ENCODE measurements around the gene KLF7.

KLF7 gene

GRCh38 chr2:207153266-207153975, 12.3 kb downstream of the KLF7 start:
- in situ Hi-C loops (cut with HindIII; ENCODE audit: low pct_unique_long_range_greater_than_20kb, low sequenced_read_pairs) = no loop called here
- DNase-seq (ENCODE audit: low read depth in 1 of 2, low spot score in 1 of 2) = no peak
- no peak for TF ChIP-seq JUND (IDR thresholded peaks at IDR 0.05; ENCODE audit: low read depth)

- in situ Hi-C loops (cut with HindIII; ENCODE audit: low pct_unique_long_range_greater_than_20kb, low sequenced_read_pairs) = no loop called here
- TF ChIP-seq JUND (IDR thresholded peaks at IDR 0.05; ENCODE audit: low read depth) = no peak
- DNase-seq (ENCODE audit: low read depth in 1 of 2, low spot score in 1 of 2) = no peak
These were observed 14.7 kb downstream of the KLF7 start for GRCh38 chr2:207151048-207151447.

- TF ChIP-seq JUND (IDR thresholded peaks at IDR 0.05; ENCODE audit: low read depth) = no peak
- in situ Hi-C loops (cut with HindIII; ENCODE audit: low pct_unique_long_range_greater_than_20kb, low sequenced_read_pairs) = no loop called here
- DNase-seq (ENCODE audit: low read depth in 1 of 2, low spot score in 1 of 2) = no peak
These were observed 15.5 kb downstream of the KLF7 start for GRCh38 chr2:207150284-207150683.

- in situ Hi-C loops (cut with HindIII; ENCODE audit: low pct_unique_long_range_greater_than_20kb, low sequenced_read_pairs) = no loop called here
- no peak for TF ChIP-seq JUND (IDR thresholded peaks at IDR 0.05; ENCODE audit: low read depth)
- no peak for DNase-seq (ENCODE audit: low read depth in 1 of 2, low spot score in 1 of 2)
These were observed 16.2 kb downstream of the KLF7 start for GRCh38 chr2:207149249-207150213.

DNA sequence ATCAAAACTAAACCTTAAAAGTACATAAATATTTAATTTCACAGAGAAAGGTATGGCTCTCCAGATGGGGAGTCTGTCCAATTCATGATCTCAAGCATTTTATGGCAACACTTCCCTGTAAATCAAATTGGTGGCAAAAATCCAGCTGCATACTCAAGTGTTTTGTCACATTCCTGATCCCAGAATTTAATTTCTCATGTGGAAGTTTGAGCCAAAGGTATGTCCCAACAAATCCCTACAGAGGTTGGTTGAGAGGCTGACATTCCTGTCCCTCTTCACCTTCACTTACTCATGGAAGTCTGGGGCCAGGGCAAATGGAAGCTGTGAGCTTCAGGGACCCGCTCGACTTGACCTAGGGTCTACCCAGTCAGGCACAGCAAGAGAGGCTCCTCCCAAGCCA, 17.7 kb downstream of the KLF7 start:
- no peak for DNase-seq (ENCODE audit: low read depth in 1 of 2, low spot score in 1 of 2)
- in situ Hi-C loops (cut with HindIII; ENCODE audit: low pct_unique_long_range_greater_than_20kb, low sequenced_read_pairs) = no loop called here
- no peak for TF ChIP-seq JUND (IDR thresholded peaks at IDR 0.05; ENCODE audit: low read depth)

GRCh38 chr2:207144173-207144785, 21.5 kb downstream of the KLF7 start:
- DNase-seq (ENCODE audit: low read depth in 1 of 2, low spot score in 1 of 2) = no peak
- in situ Hi-C loops (cut with HindIII; ENCODE audit: low pct_unique_long_range_greater_than_20kb, low sequenced_read_pairs) = no loop called here
- TF ChIP-seq JUND (IDR thresholded peaks at IDR 0.05; ENCODE audit: low read depth) = no peak

DNA sequence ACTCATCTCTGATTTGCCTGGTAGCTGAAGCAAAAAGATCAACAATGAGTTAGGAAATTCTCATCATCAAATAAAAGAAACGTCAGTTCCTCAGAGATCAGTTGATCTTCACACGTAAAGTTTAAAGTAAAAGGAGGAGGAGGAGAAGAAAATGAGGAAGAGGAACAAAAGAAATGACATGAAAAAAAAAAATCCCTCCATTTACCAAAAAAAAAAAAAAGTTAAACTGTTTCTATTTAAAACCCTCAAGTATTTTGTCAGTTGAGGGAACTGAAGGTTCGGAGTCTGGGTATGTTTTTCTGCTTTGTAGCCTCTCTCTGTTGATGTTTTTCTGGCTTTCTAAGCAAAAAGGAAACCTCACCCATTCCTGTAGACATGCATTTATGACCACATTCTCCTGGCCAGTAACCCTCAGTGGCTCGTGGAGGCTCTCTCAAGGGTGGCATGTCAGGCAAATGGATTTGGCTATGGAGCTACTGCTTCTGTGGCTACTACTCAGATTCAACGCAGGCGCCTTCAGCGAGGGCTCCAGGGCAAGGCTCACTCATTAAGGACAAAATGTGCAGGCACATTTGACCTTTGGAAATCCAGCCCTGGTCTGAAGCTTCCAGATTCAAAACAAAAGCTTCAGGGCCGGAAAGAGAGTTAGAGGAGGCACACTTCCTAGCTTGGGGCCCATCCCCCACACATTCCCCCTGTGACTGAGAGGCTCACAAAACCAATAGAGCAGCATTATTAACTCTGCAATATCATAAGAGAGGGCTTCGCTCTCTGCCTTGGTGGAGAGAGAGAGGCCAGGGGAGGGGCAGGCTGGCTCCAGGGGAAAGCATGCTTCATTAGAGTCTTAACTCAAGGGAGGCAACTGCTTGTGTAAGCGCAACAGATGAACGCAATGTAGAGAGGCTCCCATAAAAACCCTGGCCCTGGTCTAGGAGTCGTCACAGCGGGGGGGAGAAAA, 22.3 kb downstream of the KLF7 start:
- DNase-seq (ENCODE audit: low read depth in 1 of 2, low spot score in 1 of 2) = no peak
- TF ChIP-seq JUND (IDR thresholded peaks at IDR 0.05; ENCODE audit: low read depth) = no peak
- in situ Hi-C loops (cut with HindIII; ENCODE audit: low pct_unique_long_range_greater_than_20kb, low sequenced_read_pairs) = no loop called here

DNA sequence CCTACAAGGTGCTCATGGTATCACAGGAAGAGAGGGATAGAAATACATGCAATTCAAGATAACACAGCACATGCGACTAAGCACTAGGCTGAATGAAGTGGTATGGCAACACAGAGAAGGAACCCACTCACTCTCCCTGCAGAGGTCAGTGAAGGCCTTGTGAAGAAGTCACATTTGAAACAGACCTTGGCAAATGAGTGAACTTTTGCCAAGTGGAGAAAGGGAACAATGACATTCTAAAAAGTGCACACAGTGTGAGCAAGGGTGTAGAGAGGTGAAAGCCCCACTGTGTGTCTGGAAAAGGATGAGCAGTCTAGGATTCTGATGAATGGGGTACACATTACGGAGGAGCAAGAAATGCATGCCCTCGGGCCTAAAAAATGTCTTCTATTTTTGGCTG, 23.3 kb downstream of the KLF7 start:
- DNase-seq (ENCODE audit: low read depth in 1 of 2, low spot score in 1 of 2) = no peak
- TF ChIP-seq JUND (IDR thresholded peaks at IDR 0.05; ENCODE audit: low read depth) = no peak
- in situ Hi-C loops (cut with HindIII; ENCODE audit: low pct_unique_long_range_greater_than_20kb, low sequenced_read_pairs) = no loop called here

GRCh38 chr2:207141386-207141785, 24.4 kb downstream of the KLF7 start:
- TF ChIP-seq JUND (IDR thresholded peaks at IDR 0.05; ENCODE audit: low read depth) = no peak
- no peak for DNase-seq (ENCODE audit: low read depth in 1 of 2, low spot score in 1 of 2)
- in situ Hi-C loops (cut with HindIII; ENCODE audit: low pct_unique_long_range_greater_than_20kb, low sequenced_read_pairs) = no loop called here

GRCh38 chr2:207140265-207140664, 25.5 kb downstream of the KLF7 start:
- no peak for TF ChIP-seq JUND (IDR thresholded peaks at IDR 0.05; ENCODE audit: low read depth)
- in situ Hi-C loops (cut with HindIII; ENCODE audit: low pct_unique_long_range_greater_than_20kb, low sequenced_read_pairs) = no loop called here

DNA sequence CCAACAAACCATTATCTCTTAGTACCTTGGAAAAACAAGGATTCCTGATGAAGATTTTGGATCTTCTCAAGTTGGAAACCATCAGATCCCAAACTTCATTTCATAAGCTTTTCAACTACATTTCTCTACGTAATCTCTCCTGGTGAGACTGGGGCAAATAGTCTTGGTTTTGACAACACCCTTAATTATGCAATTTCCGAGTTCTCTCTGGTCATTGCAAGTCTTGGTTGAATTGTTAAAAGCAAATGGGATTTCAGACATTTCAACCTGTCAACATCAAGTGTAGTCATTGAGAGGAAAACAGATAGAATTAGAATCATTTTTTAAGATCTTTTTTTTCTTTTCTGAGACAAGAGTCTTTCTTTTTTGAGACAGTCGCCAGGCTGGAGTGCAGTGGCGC, 26.2 kb downstream of the KLF7 start:
- in situ Hi-C loops (cut with HindIII; ENCODE audit: low pct_unique_long_range_greater_than_20kb, low sequenced_read_pairs) = no loop called here
- DNase-seq (ENCODE audit: low read depth in 1 of 2, low spot score in 1 of 2) = no peak
- no peak for TF ChIP-seq JUND (IDR thresholded peaks at IDR 0.05; ENCODE audit: low read depth)

More at GRCh38 chr2:207140265-207140664, 25.5 kb downstream of the KLF7 start:
- DNase-seq (ENCODE audit: low read depth in 1 of 2, low spot score in 1 of 2) = no peak
